Activated CD8-positive, alpha-beta memory T cell treated with anti-CD3 and anti-CD28 coated beads, Interleukin-2, amount 50 U/mL, for 4 hours (primary cell): Measurements from ENCODE around the gene PLCG1.

Experiments
- DNase-seq: peaks from one replicate; pipeline ENCODE4 v3.0.0-alpha.2; 2020

The PLCG1 gene

DNA sequence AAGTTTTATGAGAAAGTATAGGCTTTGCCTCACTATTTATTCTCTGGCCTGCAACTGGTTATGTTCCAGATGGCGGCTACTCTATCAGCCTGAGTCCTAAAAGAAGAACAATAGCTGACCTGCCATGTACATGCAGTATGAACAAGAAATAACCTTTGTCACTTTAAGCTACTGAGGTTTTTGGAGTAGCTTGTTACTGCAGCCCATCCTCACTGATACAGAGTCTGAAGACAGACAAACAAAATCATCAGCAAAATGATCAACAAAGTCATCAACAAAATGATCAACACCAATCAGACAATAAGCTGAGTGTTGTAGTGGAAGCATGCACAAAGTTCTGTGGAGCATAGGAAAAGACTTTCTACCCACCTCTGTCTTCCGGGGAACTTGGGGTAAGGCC lies 82.5 kb downstream of the PLCG1 start:
- no peak for DNase-seq

DNA sequence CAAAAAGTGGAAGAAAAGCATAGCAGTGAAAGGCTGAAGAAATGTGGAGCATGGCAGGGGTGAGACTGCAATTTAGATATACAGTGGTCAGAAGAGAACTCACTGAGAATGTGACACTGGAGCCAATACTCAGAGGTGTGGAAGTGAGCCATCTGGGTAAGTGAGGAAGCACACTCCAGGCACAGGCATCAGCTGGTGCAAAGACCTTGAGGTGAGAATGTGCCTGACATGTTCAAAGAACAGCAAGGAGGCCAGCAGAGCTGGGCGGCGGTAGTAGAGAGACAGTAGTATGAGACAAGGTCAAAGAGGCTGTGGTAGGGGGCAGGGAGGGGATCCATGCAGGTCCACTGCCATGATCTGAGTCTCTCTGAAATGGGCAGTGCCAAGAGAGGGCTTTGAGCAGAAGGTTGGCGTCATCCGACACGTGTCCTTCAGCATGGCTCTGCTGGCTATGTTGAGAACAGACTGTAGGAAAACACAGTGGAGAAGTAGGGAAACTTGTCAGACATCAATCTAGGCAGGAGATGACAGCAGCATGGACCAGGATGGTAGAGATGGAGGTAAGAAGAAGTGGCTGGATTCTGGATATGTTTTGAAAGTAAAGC lies 84.4 kb downstream of the PLCG1 start:
- DNase-seq: no peak

DNA sequence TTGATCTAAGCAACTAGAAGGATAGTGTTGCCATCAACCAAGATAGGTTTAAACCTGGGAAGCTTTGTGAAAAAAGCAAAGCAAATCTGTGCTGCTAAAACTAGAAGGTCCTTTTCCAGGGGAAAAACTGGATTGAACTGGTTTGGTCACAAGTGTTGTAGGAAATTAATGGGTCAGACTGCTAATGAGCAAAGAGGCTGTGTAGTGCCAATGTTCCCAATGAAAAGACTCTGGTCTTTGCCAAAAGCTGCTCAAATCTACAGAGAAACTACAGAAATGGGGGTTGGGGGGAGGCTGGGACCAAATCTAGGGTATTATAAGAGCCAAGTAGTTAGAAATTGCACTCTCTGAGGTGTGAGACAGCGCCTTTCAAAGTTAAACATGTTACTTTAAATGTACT lies 85.0 kb downstream of the PLCG1 start:
- DNase-seq: no peak

DNA sequence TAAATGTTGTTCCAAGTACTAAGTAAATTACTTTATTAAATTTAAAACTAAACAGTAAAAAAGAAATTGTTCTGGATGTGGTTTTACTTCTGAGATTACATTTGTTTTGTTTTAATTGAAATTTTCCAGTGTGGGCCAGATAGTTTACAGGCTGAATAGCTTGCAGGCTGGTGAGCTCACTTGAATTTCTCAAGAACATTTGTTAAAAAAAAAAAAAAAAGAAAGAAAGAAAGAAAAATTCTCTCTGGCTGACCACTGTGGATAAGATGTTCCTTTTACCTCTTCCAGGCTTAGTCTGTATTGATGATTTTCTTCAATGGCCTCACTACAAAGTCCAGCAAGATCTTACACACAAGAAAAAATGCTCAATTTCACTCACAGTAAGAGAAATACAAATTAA lies 85.4 kb downstream of the PLCG1 start:
- no peak for DNase-seq

DNA sequence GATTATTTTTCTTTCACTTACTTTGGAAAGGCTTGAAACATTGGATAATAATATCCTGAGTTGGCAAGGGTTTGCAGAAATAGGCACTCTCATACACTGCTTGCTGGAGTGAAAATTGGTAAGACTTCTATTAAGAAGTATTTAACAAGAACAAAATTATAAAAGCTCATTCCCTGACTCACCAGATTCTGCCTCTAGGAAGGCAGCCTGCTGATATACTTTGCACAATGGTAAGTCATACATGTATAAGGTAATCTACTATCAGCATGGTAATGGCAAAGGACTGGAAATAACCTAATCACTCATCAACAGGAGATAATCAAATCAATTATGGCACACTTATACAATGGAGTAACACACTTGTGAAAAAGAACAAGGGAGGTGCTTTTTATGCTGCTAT lies 85.8 kb downstream of the PLCG1 start:
- DNase-seq: no peak

DNA sequence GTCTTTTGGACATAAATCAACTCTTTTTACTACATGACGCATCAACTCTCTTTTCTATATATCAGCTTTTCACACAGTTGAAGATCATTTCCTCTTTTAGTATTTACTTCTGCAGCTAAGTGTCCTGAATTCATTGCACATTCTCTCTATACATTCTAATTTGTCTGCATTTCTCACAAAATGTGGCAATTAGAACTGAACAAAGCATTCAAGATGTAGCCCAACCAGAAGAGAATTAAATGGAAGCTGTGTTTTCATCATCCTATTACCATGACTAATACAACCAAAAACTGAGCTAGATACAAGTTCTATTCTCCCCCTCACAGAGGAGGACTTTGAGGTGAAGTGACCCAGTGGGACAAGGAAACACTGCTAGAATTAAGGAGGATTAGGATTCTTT lies 86.9 kb downstream of the PLCG1 start:
- no peak for DNase-seq

DNA sequence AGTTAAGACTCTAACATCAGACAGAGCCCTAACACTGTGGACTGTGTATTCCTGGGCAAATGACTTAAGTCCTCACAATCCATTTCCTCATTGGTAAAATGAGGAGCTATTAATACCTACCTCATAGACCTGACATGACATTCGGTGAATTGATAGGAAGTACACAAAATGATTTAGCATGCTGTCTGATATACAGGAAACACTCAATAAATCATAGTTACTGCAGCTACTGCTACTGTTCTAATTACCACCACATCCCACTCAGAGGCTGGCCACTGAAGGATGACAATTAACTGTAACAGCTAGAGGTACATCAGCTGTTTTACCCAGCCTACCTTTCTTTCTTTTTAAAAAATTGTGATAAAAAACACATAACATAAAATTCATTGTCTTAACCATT lies 87.7 kb downstream of the PLCG1 start:
- no peak for DNase-seq

DNA sequence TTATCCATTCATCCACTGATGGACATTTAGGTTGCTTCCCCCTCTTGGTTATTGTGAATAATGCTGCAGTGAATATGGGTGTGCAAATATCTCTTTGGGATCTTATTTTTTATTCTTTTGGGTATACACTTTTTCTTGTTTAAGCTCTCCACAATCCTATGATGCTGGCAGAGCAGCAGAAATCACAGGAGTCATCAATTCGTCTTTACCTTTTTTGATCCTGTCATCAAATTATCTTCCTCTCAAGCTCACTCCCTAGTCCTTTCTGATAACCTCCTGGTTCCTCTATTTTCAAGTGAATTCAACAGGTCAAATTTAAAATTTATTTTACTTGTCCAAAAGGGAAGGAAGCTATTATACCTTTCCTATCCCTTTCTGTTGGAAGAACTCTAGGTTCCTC lies 89.1 kb downstream of the PLCG1 start:
- DNase-seq: no peak
